GM12874 (cell line): ENCODE measurements around the gene SPATA20.

Experiments used
- TF ChIP-seq, protein P1 (sequence below): IDR thresholded peaks from 2 replicates; pipeline ENCODE4 v1.5.1; 2011; ENCODE audit warnings: low read depth, mild to moderate bottlenecking, control low read depth, low read length, moderate library complexity; ENCODE audit not compliant: insufficient read depth

Gene SPATA20

DNA sequence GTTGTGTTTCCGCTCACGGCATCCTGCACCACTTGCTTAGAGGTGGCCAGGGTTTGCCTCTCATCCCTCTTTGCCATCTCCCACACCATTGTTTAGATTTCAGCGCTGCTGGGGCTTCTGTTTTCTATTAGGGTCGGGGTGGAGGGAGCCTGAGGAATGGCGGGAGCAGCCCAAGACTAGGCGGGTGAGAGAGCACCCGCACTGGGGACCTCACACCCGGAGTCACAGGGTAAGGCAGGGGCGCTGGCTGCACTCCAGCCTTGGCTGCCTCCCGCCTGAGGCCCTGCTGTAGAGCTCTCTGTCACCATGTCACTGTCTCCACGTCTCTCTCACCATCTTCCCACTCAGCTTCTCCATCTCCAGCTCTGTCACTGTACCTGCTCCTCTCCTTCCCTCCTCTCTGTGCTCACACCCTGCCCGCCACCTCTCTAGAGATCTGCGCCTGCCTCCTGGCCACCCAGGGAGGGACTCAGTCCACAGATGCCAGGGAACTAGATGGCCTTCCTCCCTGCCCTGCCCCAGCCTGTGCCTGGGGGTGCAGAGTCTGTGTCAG is 54.9 kb downstream of the SPATA20 start:
- TF ChIP-seq, protein P1, sequence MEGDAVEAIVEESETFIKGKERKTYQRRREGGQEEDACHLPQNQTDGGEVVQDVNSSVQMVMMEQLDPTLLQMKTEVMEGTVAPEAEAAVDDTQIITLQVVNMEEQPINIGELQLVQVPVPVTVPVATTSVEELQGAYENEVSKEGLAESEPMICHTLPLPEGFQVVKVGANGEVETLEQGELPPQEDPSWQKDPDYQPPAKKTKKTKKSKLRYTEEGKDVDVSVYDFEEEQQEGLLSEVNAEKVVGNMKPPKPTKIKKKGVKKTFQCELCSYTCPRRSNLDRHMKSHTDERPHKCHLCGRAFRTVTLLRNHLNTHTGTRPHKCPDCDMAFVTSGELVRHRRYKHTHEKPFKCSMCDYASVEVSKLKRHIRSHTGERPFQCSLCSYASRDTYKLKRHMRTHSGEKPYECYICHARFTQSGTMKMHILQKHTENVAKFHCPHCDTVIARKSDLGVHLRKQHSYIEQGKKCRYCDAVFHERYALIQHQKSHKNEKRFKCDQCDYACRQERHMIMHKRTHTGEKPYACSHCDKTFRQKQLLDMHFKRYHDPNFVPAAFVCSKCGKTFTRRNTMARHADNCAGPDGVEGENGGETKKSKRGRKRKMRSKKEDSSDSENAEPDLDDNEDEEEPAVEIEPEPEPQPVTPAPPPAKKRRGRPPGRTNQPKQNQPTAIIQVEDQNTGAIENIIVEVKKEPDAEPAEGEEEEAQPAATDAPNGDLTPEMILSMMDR: no peak

DNA sequence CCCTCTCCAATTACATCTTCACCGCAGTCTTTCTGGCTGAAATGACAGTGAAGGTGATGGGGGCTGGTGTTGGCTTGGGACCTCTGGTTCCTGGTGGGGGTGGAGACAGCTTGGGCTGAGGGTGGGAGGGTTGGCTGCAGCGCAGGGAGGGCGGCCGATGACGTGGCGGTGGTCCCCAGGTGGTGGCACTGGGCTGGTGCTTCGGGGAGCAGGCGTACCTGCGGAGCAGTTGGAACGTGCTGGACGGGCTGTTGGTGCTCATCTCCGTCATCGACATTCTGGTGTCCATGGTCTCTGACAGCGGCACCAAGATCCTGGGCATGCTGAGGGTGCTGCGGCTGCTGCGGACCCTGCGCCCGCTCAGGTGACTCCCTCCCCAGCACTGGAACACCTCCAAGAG is 55.9 kb downstream of the SPATA20 start:
- TF ChIP-seq, protein P1: no peak

DNA sequence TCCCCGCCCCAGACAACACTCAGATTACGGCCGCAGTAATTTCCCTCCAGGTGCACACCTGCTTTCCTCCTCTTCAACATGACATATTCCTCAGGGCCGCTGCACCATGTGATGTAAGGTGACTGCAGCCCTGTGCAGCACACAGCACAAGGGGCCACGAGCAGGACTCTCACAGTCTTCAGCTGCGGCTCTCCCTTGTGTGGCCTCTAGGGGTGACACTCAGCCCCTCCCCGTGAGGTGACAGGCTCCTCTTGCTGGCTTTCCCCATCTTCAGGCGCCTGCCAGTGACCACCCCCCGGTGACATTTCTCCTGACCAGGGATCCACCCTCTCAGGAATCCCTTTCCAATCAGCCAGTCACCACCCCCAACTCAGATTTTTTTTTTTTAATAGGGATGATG is 56.4 kb downstream of the SPATA20 start:
- TF ChIP-seq, protein P1: peak; percentile 45; the same call in 1 of the 2 replicates

GRCh38 chr17:50604513-50604912 is 57.5 kb downstream of the SPATA20 start:
- TF ChIP-seq, protein P1: no peak

DNA sequence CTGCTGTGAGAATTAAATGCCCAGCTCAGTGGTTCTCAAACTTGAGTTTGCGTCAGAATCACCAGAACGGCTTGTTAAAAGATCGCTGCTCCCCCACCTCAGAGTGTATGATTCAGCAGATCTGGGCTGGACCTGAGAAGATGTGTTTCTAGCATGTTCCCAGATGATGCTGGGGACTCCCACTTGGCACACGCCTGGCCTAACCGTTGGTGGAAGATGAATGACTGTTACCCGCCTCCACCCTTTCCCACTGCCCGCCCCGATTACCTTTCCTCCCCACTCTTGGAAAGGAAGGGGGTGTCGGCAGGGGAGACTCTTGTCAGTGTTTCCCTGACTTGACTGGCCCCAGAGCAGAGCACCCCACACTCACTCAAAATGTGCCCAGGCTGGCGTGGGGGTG is 58.5 kb downstream of the SPATA20 start:
- TF ChIP-seq, protein P1: no peak
